BJ (cell line): ENCODE data around the gene HID1. TPM values are rescaled to one million over a fixed set of nuclear protein-coding genes. Genes with fewer than 3 reads are reported as not detected.

Source experiments
- CTCF ChIA-PET: fragments of 350-600 bp; formaldehyde crosslinking; extraction: SDS; loops from one replicate; lab custom pipeline; 2021; ENCODE audit warnings: antibody characterized with exemption, inconsistent platforms; lab: Yijun Ruan, JAX
- POLR2A ChIA-PET: fragments of 300-600 bp; sonication (Branson Sonifier 250); formaldehyde crosslinking; extraction: SDS; loops from one replicate; lab custom pipeline; 2021; ENCODE audit warnings: antibody characterized with exemption; lab: Charles Lee
- DNase-seq: peaks from one replicate; pipeline ENCODE4 v3.0.0-alpha.2; 2011; ENCODE audit warnings: low read depth
- H3K27me3 ChIP-seq: 2 replicates; pipeline ENCODE4 v1.6.0; 2011; ENCODE audit warnings: low read length; ENCODE audit not compliant: control insufficient read depth, insufficient read depth
- H3K36me3 ChIP-seq: 2 replicates; pipeline ENCODE4 v1.5.1; 2011; ENCODE audit warnings: low read length; ENCODE audit not compliant: control insufficient read depth, insufficient read depth
- H3K4me3 ChIP-seq: 2 replicates; pipeline ENCODE4 v1.5.1; 2011; ENCODE audit warnings: low read depth, mild to moderate bottlenecking, control low read depth, low read length
- CTCF ChIP-seq: IDR thresholded peaks from 2 replicates; pipeline ENCODE4 v1.5.1; 2011; ENCODE audit warnings: low read depth, mild to moderate bottlenecking, control low read depth, inconsistent platforms, low read length, moderate library complexity; ENCODE audit not compliant: insufficient read depth
- polyA plus RNA-seq: library from polyadenylated mRNA; depleted of rRNA; stranded (reverse); fragments of >200 nt; gene quantifications from 2 replicates; pipeline ENCODE4 v1.2.3, GENCODE V29; 2011

The HID1 gene
- polyA plus RNA-seq, 1 experiment: 1.8 TPM

GRCh38 chr17:74950207-74950606 lies 22.4 kb downstream of the HID1 start:
- no peak for TF ChIP-seq CTCF
- ChIA-PET CTCF (interaction anchor here (2.4 to 3.7 kb wide), 2 partner anchors 8 to 11 kb away, joined by 9 to 24 read pairs; no protein-coding TSS in a partner anchor), POLR2A (no interaction called here)
- H3K4me3 ChIP-seq: no peak overlapping the region
- H3K27me3 ChIP-seq: peaks cover 11% of the 10 kb centered on the region
- DNase-seq: no peak
- no peaks in the 10 kb centered on the region for H3K36me3 ChIP-seq

- DNase-seq: no peak
- CTCF ChIA-PET: interaction anchor here (1.4 to 3.7 kb wide), 3 partner anchors 8 to 12 kb away, joined by 5 to 24 read pairs (median 9); no protein-coding TSS in a partner anchor
- no peak for TF ChIP-seq CTCF
- Histone ChIP-seq H3K4me3 (no peak overlapping the region), H3K27me3 (peaks cover 10% of the 10 kb centered on the region), H3K36me3 (no peaks in the 10 kb centered on the region)
- POLR2A ChIA-PET: no interaction called here
Measured at GRCh38 chr17:74949455-74950115, 23.0 kb downstream of the HID1 start.

GRCh38 chr17:74947041-74947754 lies 25.4 kb downstream of the HID1 start:
- ChIA-PET POLR2A (no interaction called here), CTCF (interaction anchor here (3.7 kb wide), 1 partner anchor 11 kb away, joined by 24 read pairs; no protein-coding TSS in a partner anchor)
- no peak for DNase-seq
- no peak overlapping the region for H3K4me3 ChIP-seq
- no peak for TF ChIP-seq CTCF
- H3K36me3 ChIP-seq: no peaks in the 10 kb centered on the region
- H3K27me3 ChIP-seq: peaks cover 16% of the 10 kb centered on the region

- POLR2A ChIA-PET: no interaction called here
- Histone ChIP-seq H3K27me3 (peaks cover 16% of the 10 kb centered on the region), H3K4me3 (no peak overlapping the region), H3K36me3 (no peaks in the 10 kb centered on the region)
- CTCF ChIA-PET: interaction anchor here (3.7 kb wide), 1 partner anchor 11 kb away, joined by 24 read pairs; no protein-coding TSS in a partner anchor
- DNase-seq: no peak
- no peak for TF ChIP-seq CTCF
Measured at GRCh38 chr17:74946641-74947040, 25.9 kb downstream of the HID1 start.

- POLR2A ChIA-PET: no interaction called here
- H3K27me3 ChIP-seq: peaks cover 13% of the 10 kb centered on the region
- no peak for TF ChIP-seq CTCF
Measured at GRCh38 chr17:74945543-74945942, 27.0 kb downstream of the HID1 start.

More at GRCh38 chr17:74945543-74945942, 27.0 kb downstream of the HID1 start:
- Histone ChIP-seq H3K4me3 (no peak overlapping the region), H3K36me3 (no peaks in the 10 kb centered on the region)
- DNase-seq: no peak
- CTCF ChIA-PET: interaction anchor here (0.8 to 1.2 kb wide), 3 partner anchors 12 to 16 kb away, joined by 3 to 4 read pairs (median 3); no protein-coding TSS in a partner anchor
